MCF 10A (cell line): ENCODE data around the gene GRID1. TPM values are rescaled to one million over a fixed set of nuclear protein-coding genes. Genes with fewer than 3 reads are reported as not detected.

Source experiments
- BruUV-seq: library from RNA; stranded (reverse); fragments of 400-500 nt; replicated peaks from 2 replicates; lab custom pipeline; 2021; lab: Mats Ljungman, UMichigan
- CTCF ChIA-PET: fragments of 300-600 bp; sonication (Branson Sonifier 250); formaldehyde crosslinking; extraction: SDS; loops from one replicate; lab custom pipeline; 2021; ENCODE audit warnings: antibody characterized with exemption, inconsistent platforms; lab: Yijun Ruan, JAX
- POLR2A ChIA-PET: fragments of 300-600, 350-650 bp; sonication (Branson Sonifier 250); formaldehyde crosslinking; extraction: SDS; loops from one replicate; lab custom pipeline; 2020; ENCODE audit warnings: antibody characterized with exemption, inconsistent platforms; lab: Yijun Ruan, JAX
- DNase-seq: peaks from one replicate; pipeline ENCODE4 v3.0.0-alpha.2; 2018; ENCODE audit not compliant: unreplicated experiment
- H3K27ac Mint-ChIP-seq: one replicate; pipeline ENCODE4 v1.8.0; 2022; ENCODE audit warnings: mild to moderate bottlenecking, low read depth, mixed read lengths; ENCODE audit not compliant: unreplicated experiment
- H3K27me3 Mint-ChIP-seq: one replicate; pipeline ENCODE4 v1.8.0; 2022; ENCODE audit warnings: mixed read lengths; ENCODE audit not compliant: insufficient read depth, unreplicated experiment
- H3K36me3 Mint-ChIP-seq: one replicate; pipeline ENCODE4 v1.8.0; 2022; ENCODE audit warnings: mild to moderate bottlenecking, moderate library complexity, mixed read lengths; ENCODE audit not compliant: insufficient read depth, unreplicated experiment
- H3K4me1 Mint-ChIP-seq: one replicate; pipeline ENCODE4 v1.8.0; 2022; ENCODE audit warnings: mixed read lengths; ENCODE audit not compliant: insufficient read depth, unreplicated experiment
- H3K4me3 Mint-ChIP-seq: one replicate; pipeline ENCODE4 v1.8.0; 2022; ENCODE audit warnings: mild to moderate bottlenecking, moderate library complexity, mixed read lengths; ENCODE audit not compliant: unreplicated experiment
- H3K9me3 Mint-ChIP-seq: one replicate; pipeline ENCODE4 v1.8.0; 2022; ENCODE audit warnings: mixed read lengths; ENCODE audit not compliant: unreplicated experiment
- CTCF ChIP-seq: fragments of 200-600 bp; IDR thresholded peaks from one replicate; pipeline ENCODE4 v1.8.0; 2022; ENCODE audit warnings: antibody characterized with exemption, mild to moderate bottlenecking; ENCODE audit not compliant: unreplicated experiment
- intact Hi-C: fragments of 100-400 bp; cut with micrococcal nuclease; formaldehyde crosslinking; loops from 2 replicates; pipeline ENCODE4 v1.14.1; 2022
- total RNA-seq: library from RNA; stranded (reverse); gene quantifications from 2 replicates; pipeline ENCODE4 v1.2.3, GENCODE V29; 2022

Gene GRID1
- total RNA-seq, 1 experiment from 2014 or later, result not detected

GRCh38 chr10:86205306-86206239 lies 161.0 kb downstream of the GRID1 start:
- Mint-ChIP-seq H3K27me3 (peaks cover 12% of the 10 kb centered on the region), H3K9me3 (peaks cover 11% of the 10 kb centered on the region), H3K27ac (no peak overlapping the region), H3K36me3 (no peaks in the 10 kb centered on the region), H3K4me1 (no peaks in the 10 kb centered on the region), H3K4me3 (no peak overlapping the region)
- ChIA-PET CTCF (no interaction called here), POLR2A (no interaction called here)
- intact Hi-C loops, result no loop called here
- DNase-seq, result no peak
- no peak for TF ChIP-seq CTCF
- no TSS peak for BruUV-seq

- TF ChIP-seq CTCF, result no peak
- Mint-ChIP-seq H3K4me1 (no peaks in the 10 kb centered on the region), H3K4me3 (no peak overlapping the region), H3K9me3 (peaks cover 11% of the 10 kb centered on the region), H3K27ac (no peak overlapping the region), H3K27me3 (peaks cover 17% of the 10 kb centered on the region), H3K36me3 (no peaks in the 10 kb centered on the region)
- intact Hi-C loops, result no loop called here
- CTCF ChIA-PET, result no interaction called here
- POLR2A ChIA-PET, result no interaction called here
- no TSS peak for BruUV-seq
- DNase-seq, result no peak
These were observed 161.9 kb downstream of the GRID1 start for GRCh38 chr10:86204421-86205305.

DNA sequence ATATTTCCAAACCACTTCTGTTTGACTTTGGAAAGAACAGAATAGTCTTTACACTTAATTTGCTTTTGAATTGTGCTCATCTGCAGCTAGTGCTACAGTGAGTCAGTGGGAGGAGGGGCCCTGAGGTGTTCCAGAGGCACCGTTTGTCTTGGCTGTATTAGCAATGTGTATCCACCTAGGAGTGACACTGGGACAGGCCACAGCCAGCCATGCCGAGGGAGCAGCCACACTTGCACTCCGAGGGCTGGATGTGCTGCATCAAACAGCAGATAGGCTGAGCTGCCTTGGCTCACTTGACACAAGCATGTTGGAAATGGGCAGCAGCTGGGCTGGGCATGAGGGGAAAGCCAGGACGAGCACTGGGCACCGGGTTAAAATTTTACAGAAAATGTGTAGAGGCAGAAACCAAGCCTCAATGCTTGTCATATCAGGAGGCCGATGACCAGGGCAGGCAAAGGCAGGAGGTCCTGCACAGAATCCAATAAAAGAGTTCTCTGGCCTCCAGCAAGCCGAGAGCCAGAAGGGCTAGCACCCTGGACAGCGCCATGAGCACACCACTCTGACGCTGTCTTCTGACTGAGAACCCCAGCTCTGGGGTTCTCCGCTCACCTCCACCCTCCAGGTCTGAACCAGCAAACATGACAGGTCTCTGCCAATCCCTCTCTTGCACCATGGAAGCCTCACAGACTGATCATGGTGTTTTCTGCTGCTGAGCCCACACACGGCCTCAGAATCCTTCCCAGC lies 163.3 kb downstream of the GRID1 start:
- H3K4me1 Mint-ChIP-seq, result no peaks in the 10 kb centered on the region
- peaks cover 17% of the 10 kb centered on the region for H3K27me3 Mint-ChIP-seq
- peak; percentile 49 for DNase-seq
- no peak for TF ChIP-seq CTCF
- ChIA-PET POLR2A (interaction anchor here (0.6 kb wide), 1 partner anchor 15 kb away, joined by 3 read pairs; no protein-coding TSS in a partner anchor), CTCF (interaction anchor here (0.7 kb wide), 1 partner anchor 744 kb away, joined by 3 read pairs; no protein-coding TSS in a partner anchor)
- no peak overlapping the region for H3K4me3 Mint-ChIP-seq
- H3K36me3 Mint-ChIP-seq, result no peaks in the 10 kb centered on the region
- H3K9me3 Mint-ChIP-seq, result peaks cover 7% of the 10 kb centered on the region
- intact Hi-C loops, result no loop called here
- BruUV-seq, result no TSS peak
- H3K27ac Mint-ChIP-seq, result no peak overlapping the region
